Measurements from ENCODE around the gene VMA21.

The VMA21 gene

GRCh38 chrX:151424505-151424904 lies 27.5 kb downstream of the VMA21 start:
- H3K4me3 ChIP-seq (ENCODE audit: low read depth, low read length) = no peak overlapping the region
- no peak for TF ChIP-seq POLR2A (IDR thresholded peaks at IDR 0.05; ENCODE audit: extremely low read depth, insufficient read length)
- no peak for TF ChIP-seq MYC (IDR thresholded peaks at IDR 0.05; ENCODE audit: low read depth, low read length)
- TF ChIP-seq, protein P1, sequence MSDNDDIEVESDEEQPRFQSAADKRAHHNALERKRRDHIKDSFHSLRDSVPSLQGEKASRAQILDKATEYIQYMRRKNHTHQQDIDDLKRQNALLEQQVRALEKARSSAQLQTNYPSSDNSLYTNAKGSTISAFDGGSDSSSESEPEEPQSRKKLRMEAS (IDR thresholded peaks at IDR 0.05; ENCODE audit: low read depth, low read length) = no peak
- TF ChIP-seq CTCF (IDR thresholded peaks at IDR 0.05; ENCODE audit: low read depth, low read length) = no peak
- no peak for DNase-seq (ENCODE audit: low read depth)

DNA sequence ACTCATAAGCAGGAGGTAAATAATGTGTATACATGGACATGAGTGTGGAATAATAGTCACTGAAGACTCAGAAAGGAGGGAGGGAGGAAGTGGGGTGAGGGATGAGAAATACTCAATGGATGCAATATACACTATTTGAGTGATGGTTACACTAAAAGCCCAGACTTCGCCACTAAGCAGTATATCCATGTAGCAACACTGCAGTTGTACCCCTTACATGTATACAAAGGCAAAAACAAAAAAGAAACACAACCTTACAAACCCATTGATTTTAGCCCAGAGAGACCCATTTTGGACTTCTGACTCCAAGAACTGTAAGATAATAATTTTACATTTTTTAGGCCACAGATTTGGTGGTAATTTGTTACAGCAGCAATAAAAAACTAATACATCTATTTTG lies 51.5 kb downstream of the VMA21 start:
- no peak for TF ChIP-seq POLR2A (IDR thresholded peaks at IDR 0.05; ENCODE audit: extremely low read depth, insufficient read length)
- no peak for TF ChIP-seq MYC (IDR thresholded peaks at IDR 0.05; ENCODE audit: low read depth, low read length)
- no peak for TF ChIP-seq CTCF (IDR thresholded peaks at IDR 0.05; ENCODE audit: low read depth, low read length)
- TF ChIP-seq, protein P1 (IDR thresholded peaks at IDR 0.05; ENCODE audit: low read depth, low read length) = no peak
- no peak for DNase-seq (ENCODE audit: low read depth)
- H3K4me3 ChIP-seq (ENCODE audit: low read depth, low read length) = no peak overlapping the region

- no peak overlapping the region for H3K4me3 ChIP-seq (ENCODE audit: low read depth, low read length)
- DNase-seq (ENCODE audit: low read depth) = no peak
- TF ChIP-seq MYC (IDR thresholded peaks at IDR 0.05; ENCODE audit: low read depth, low read length) (no peak), POLR2A (IDR thresholded peaks at IDR 0.05; ENCODE audit: extremely low read depth, insufficient read length) (no peak), CTCF (IDR thresholded peaks at IDR 0.05; ENCODE audit: low read depth, low read length) (no peak)
- TF ChIP-seq, protein P1 (IDR thresholded peaks at IDR 0.05; ENCODE audit: low read depth, low read length) = no peak
Observed at GRCh38 chrX:151458824-151459223, 61.8 kb downstream of the VMA21 start.

All from NB4 (cell line).